GM12872 (cell line): ENCODE measurements around the gene ARVCF.

Experiments used
- CTCF ChIP-seq: IDR thresholded peaks from 3 replicates; pipeline ENCODE4 v1.5.1; 2011; ENCODE audit warnings: low read depth, mild to moderate bottlenecking, low read length, moderate library complexity; ENCODE audit not compliant: insufficient read depth

Gene ARVCF

GRCh38 chr22:20056161-20056560 is 39.5 kb upstream of the ARVCF start:
- TF ChIP-seq CTCF: no peak

- TF ChIP-seq CTCF: no peak
These were observed 39.0 kb upstream of the ARVCF start for GRCh38 chr22:20055654-20056053.

DNA sequence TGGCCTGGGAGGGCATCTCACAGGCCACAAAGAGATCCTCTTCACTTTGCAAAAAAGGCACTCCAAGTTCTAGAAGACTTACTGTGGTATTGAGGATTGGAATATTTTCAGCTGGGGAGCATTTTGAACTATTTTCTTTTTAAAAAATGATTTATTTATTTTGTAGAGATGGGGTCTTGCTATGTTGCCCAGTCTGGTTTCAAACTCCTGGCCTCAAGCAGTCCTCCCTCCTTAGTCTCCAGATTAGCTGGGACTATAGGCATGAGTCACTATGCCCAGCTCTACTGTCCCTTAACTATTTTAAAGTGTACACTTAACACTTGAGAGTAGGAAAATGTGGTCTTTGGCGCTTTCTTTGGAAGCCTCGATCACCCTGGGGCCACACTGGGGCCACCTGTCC is 38.5 kb upstream of the ARVCF start:
- TF ChIP-seq CTCF: no peak

DNA sequence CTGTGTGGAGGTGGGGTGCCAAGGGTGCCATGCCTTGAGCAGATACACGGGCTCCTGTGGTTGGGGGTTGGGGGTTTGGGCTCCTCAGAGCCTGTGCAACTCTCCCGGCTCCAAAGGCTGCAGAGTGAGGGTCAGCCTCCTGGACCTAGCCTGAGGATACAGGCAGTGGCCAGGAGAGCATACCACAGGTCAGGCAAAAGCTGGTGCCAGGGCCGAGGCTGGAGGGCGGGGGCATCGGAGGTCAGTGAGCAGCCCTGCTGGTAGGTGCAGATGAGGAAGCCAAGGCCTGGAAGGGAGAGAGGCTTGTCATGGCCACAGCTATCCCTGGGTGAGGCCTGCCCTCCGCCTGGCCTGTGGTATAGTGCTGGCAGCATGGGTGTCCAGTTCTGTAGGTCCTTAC is 37.9 kb upstream of the ARVCF start:
- TF ChIP-seq CTCF: no peak

DNA sequence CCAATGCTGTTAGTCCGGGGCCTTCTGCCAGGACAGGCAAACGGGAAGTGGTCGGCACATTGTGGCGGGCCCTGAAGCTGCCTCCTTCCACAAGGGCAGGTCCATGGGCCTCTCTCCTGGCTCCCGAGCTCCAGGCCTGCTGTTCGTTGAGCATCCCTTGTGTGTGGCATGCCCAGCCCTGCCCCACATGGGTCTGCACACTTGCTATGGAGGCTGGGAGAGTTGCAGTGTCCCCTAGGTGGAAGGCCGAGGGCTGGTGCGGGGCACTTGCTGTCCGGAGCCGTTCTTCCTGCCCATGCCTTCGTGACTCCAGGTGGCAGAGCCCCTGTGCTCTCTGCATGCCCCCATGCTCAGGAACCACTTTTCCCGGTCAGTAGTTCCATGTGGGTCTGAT is 37.4 kb upstream of the ARVCF start:
- TF ChIP-seq CTCF: no peak

- no peak for TF ChIP-seq CTCF
These were observed 36.9 kb upstream of the ARVCF start for GRCh38 chr22:20053407-20054033.

- TF ChIP-seq CTCF: no peak
These were observed 36.0 kb upstream of the ARVCF start for GRCh38 chr22:20052309-20053259.
